Activated naive CD8-positive, alpha-beta T cell treated with anti-CD3 and anti-CD28 coated beads, Interleukin-2, amount 50 U/mL, for 24 hours (primary cell): ENCODE data around the gene KDM6A.
"Not testable (repeated sequence)": the region's sequence is repeated elsewhere in the genome, so short reads cannot be mapped to it uniquely, and the experiment has no call there.

Experiments used
- ATAC-seq: fragments of 150-1000 bp; cut with Tn5 transposase; one replicate; pipeline ENCODE4 v1.10.0; 2021
- DNase-seq: peaks from one replicate; pipeline ENCODE4 v3.0.0; 2021
- H3K27ac Mint-ChIP-seq: one replicate; pipeline ENCODE4 v1.8.0; 2021; ENCODE audit warnings: mild to moderate bottlenecking, mixed read lengths
- H3K27me3 Mint-ChIP-seq: one replicate; pipeline ENCODE4 v1.8.0; 2021; ENCODE audit warnings: mixed read lengths
- H3K36me3 Mint-ChIP-seq: one replicate; pipeline ENCODE4 v1.8.0; 2021; ENCODE audit warnings: low read depth, mixed read lengths
- H3K4me1 Mint-ChIP-seq: one replicate; pipeline ENCODE4 v1.8.0; 2021; ENCODE audit warnings: mixed read lengths
- H3K4me3 Mint-ChIP-seq: one replicate; pipeline ENCODE4 v1.8.0; 2021; ENCODE audit warnings: mild to moderate bottlenecking, moderate library complexity, mixed read lengths
- H3K9me3 Mint-ChIP-seq: one replicate; pipeline ENCODE4 v1.8.0; 2021; ENCODE audit warnings: mixed read lengths

KDM6A gene

DNA sequence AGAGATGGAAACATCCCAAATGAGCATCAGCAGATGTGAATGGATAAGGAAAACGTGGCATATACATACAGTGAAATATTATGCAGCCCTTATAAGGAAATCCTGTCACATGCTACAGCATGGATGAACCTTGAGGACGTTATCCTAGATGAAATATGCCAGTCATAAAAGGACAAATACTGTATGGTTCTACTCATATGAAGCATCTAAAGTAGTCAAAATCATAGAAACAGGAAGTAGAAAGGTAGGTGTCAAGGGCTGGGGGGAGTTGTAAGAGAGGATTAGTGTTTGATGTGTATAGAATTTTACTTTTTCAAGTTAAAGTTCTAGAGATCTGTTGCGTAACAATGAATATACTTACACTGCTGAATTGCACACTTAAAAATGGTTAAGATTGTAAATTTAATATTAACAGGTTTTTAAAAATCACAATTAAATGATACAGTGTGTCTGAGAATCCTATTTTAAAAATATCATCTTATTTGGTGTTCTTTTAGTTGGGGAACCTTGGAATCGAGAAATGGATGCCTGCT lies 58.5 kb downstream of the KDM6A start:
- Mint-ChIP-seq H3K27ac (no peak overlapping the region), H3K4me1 (peaks cover 54% of the 10 kb centered on the region)
- ATAC-seq: no peak

DNA sequence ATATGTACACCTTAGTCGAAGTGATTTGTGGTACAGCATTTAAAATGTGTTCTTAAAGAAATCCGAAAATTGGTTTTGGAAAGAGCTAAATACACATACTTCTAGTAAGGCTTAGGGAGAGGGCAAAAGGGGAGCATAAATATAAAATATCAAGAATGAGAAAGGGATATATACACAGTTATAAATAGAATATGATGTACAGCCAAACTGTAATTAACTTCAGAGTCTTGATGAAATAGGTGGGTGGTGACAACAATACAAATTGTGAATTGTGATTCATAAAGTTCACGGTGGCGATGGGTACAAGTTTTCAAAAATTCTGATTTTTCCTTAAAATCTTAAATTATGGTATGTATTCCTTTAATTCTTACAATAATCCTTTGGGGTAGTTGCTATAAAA lies 62.2 kb downstream of the KDM6A start:
- no peaks in the 10 kb centered on the region for H3K27me3 Mint-ChIP-seq
- ATAC-seq: no peak
- no peak overlapping the region for H3K27ac Mint-ChIP-seq
- no peaks in the 10 kb centered on the region for H3K36me3 Mint-ChIP-seq
- no peak overlapping the region for H3K4me3 Mint-ChIP-seq
- no peaks in the 10 kb centered on the region for H3K9me3 Mint-ChIP-seq
- peaks cover 53% of the 10 kb centered on the region for H3K4me1 Mint-ChIP-seq
- DNase-seq: no peak

More for the DNA sequence above, 58.5 kb downstream of the KDM6A start:
- Mint-ChIP-seq H3K9me3 (no peaks in the 10 kb centered on the region), H3K27me3 (no peaks in the 10 kb centered on the region), H3K36me3 (no peaks in the 10 kb centered on the region), H3K4me3 (no peak overlapping the region)
- DNase-seq: no peak

DNA sequence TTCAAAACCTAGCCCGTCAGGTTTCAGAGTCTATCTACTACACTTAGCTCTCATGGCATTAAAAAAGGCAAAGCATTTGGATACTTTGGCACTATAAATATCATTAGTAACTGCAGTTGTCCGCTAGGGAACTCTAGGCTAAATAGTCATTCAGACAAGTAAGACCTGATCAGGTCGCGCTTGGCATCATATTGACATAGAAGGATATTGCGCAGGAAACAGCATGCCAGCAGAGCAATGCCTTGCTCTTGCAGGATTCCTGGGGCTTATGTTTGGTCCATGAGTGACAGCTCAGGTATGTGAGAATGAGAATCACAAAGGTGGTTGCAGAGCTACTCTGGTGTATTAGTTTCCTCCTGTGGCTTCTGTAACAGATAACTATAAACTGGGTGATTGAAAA lies 62.7 kb downstream of the KDM6A start:
- Mint-ChIP-seq H3K36me3 (no peaks in the 10 kb centered on the region), H3K4me3 (no peak overlapping the region), H3K27ac (no peak overlapping the region), H3K4me1 (peaks cover 53% of the 10 kb centered on the region), H3K9me3 (no peaks in the 10 kb centered on the region), H3K27me3 (no peaks in the 10 kb centered on the region)
- ATAC-seq: no peak
- no peak for DNase-seq

DNA sequence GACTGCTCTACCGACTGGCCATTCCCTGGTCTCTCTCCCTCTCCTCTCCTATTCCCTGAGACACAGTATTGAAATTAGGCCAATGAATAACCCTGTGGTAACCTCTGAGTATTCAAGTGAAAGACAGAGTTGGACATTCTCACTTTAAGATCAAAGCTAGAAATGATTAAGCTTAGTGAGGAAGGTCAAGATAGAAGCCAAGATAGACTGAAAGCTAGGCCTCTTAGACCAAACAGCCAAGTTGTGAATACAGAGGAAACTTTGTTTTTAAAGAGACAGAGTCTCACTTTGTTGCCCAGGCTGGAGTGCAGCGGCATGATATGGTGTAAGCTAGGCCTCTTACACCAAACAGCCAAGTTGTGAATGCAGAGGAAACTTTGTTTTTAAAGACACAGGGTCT lies 64.6 kb downstream of the KDM6A start:
- no peaks in the 10 kb centered on the region for H3K27me3 Mint-ChIP-seq
- H3K9me3 Mint-ChIP-seq: no peaks in the 10 kb centered on the region
- H3K27ac Mint-ChIP-seq: no peak overlapping the region
- no peak overlapping the region for H3K4me3 Mint-ChIP-seq
- H3K4me1 Mint-ChIP-seq: peaks cover 46% of the 10 kb centered on the region
- peaks cover 1% of the 10 kb centered on the region for H3K36me3 Mint-ChIP-seq
- DNase-seq (no peak), ATAC-seq (no peak)

DNA sequence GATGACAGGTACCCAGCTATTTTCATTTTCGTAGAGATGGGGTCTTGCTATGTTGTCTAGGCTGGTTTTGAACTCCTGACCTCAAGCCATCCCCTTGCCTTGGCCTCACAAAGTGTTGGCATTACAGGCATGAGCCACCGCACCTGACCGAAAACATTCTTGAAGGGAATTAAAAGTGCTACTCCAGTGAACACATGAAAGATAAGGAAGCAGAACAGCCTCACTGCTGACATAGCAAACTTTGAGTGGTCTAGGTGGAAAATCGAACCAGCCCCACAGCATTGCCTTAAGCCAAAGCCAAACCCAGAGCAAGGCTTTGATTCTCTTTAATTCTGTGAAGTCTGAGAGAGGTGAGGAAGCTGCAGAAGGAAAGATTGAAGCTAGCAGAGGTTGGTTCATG lies 65.1 kb downstream of the KDM6A start:
- DNase-seq (no peak), ATAC-seq (no peak)
- H3K9me3 Mint-ChIP-seq: no peaks in the 10 kb centered on the region
- H3K27ac Mint-ChIP-seq: no peak overlapping the region
- H3K4me3 Mint-ChIP-seq: no peak overlapping the region
- H3K36me3 Mint-ChIP-seq: peaks cover 1% of the 10 kb centered on the region
- peaks cover 46% of the 10 kb centered on the region for H3K4me1 Mint-ChIP-seq
- H3K27me3 Mint-ChIP-seq: no peaks in the 10 kb centered on the region

DNA sequence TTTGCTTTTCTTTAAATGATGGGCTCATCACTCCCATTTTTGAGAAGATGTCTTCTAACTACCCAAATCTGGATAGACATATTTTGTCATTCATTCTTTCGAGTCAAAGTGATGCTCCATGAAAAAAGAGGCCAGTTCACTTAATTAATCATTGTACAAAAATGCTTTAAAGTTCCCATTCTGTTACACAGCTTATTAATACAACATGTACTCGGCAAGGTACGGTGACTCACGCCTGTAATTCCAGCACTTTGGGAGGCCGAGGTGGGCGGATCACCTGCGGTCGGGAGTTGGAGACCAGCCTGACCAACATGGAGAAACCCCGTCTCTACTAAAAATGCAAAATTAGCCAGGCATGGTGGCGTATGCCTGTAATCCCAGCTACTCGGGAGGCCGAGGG lies 67.6 kb downstream of the KDM6A start:
- Mint-ChIP-seq H3K36me3 (peaks cover 12% of the 10 kb centered on the region), H3K4me1 (peaks cover 35% of the 10 kb centered on the region)
- not testable (repeated sequence) for ATAC-seq, H3K4me3 Mint-ChIP-seq, H3K27me3 Mint-ChIP-seq, DNase-seq, H3K27ac Mint-ChIP-seq, H3K9me3 Mint-ChIP-seq

DNA sequence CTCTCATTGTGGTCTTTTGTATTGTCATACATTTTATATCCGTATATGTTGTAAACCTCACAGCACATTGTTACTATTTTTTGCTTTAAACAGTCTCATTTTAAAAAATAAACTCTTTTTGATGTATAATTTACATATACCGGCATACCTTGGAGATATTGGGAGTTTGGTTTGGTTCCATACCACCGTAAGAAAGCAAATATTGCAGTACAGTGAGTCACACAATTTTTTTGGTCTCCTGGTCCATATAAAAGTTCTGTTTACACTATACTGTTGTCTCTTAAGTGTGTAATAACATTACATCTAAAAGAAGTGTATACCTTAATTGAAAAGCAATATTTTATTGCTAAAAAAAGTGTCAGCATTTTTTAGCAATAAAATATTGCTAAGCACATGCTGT lies 70.0 kb downstream of the KDM6A start:
- no peak overlapping the region for H3K27ac Mint-ChIP-seq
- no peak for ATAC-seq
- no peak for DNase-seq
- peaks cover 12% of the 10 kb centered on the region for H3K36me3 Mint-ChIP-seq
- H3K4me3 Mint-ChIP-seq: no peak overlapping the region
- H3K9me3 Mint-ChIP-seq: no peaks in the 10 kb centered on the region
- H3K27me3 Mint-ChIP-seq: no peaks in the 10 kb centered on the region
- H3K4me1 Mint-ChIP-seq: peaks cover 26% of the 10 kb centered on the region

DNA sequence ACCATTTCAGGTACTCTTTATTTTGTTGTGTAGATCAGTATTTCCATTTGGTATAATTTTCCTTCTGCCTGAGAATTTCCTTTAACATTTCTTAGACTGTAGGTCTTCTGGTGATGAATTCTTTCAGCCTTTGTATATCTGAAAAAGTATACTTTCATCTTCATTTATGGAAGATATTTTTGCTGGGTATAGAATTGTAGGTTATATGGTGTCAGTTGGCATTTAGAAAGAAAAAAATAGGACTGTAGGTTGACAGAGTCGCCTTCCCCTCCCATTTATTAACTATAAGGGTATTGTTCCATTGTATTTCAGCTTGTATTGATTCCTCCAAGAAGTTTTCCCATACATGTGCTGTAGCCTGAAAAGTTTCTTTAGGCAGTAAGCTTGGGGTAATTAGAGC lies 71.9 kb downstream of the KDM6A start:
- no peak for DNase-seq
- ATAC-seq: no peak
- Mint-ChIP-seq H3K9me3 (no peaks in the 10 kb centered on the region), H3K36me3 (peaks cover 12% of the 10 kb centered on the region), H3K27ac (no peak overlapping the region), H3K4me3 (no peak overlapping the region), H3K4me1 (peaks cover 19% of the 10 kb centered on the region), H3K27me3 (no peaks in the 10 kb centered on the region)

DNA sequence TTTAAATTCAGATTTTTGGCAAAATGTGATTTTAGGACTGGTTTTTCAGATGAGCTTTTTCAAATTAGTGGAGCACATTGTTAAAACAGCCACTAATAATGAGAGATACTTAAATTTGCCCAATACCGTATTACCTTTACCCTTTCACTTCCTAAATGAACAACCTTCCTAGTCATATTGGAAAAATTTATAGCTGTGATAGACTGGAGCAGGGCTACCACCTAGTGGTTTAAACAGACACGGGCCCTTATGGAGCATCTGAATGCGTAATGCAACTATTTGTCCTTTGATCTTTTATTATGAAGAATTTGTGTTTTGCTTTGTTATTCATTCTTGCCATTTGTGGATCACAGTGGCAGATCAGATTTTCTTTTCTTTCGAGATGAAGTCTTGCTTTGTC lies 72.7 kb downstream of the KDM6A start:
- ATAC-seq (peak; percentile 28), DNase-seq (no peak)
- Mint-ChIP-seq H3K4me1 (peaks cover 25% of the 10 kb centered on the region), H3K36me3 (peaks cover 12% of the 10 kb centered on the region), H3K27me3 (no peaks in the 10 kb centered on the region), H3K27ac (no peak overlapping the region), H3K4me3 (no peak overlapping the region), H3K9me3 (no peaks in the 10 kb centered on the region)

DNA sequence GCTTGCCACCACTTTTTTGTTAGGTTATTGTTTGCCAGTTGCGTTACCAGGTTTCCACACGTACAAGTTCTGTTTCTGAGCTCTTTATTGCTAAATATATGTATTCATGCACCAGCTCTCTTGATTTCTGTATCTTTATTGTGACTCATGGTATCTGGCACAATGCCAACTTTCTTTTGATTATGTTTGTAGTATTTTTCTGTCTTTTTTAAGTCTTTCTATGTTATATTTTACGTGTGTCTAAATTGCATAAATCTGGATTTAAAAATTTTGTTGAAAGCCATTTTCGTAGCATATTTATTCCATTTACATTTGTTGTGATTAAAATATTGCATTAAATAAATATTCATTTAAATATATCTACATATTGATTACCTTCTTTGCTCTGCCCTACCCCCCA lies 73.8 kb downstream of the KDM6A start:
- no peak overlapping the region for H3K4me3 Mint-ChIP-seq
- peaks cover 30% of the 10 kb centered on the region for H3K4me1 Mint-ChIP-seq
- no peaks in the 10 kb centered on the region for H3K9me3 Mint-ChIP-seq
- no peaks in the 10 kb centered on the region for H3K27me3 Mint-ChIP-seq
- peaks cover 12% of the 10 kb centered on the region for H3K36me3 Mint-ChIP-seq
- H3K27ac Mint-ChIP-seq: no peak overlapping the region
- no peak for DNase-seq
- ATAC-seq: no peak

DNA sequence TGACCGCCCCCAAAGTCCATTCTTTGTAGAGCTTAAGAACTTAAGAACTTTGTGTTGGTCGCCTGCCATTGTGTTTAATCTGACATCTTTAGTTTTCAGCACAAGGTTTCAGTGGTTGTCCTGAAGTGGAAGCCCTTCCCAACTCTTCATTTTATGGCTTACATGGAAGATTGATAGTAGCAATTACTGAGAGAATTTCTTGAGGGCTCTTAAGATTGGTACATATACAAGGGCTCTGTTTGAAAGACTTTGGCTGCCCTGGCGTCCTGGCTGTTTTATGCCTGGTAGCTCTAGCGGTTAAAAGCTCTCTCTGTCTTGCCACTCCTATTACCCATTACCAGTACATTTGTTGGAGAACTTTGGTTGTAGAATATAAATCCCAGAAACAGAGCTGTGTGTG lies 75.0 kb downstream of the KDM6A start:
- peaks cover 36% of the 10 kb centered on the region for H3K4me1 Mint-ChIP-seq

DNA sequence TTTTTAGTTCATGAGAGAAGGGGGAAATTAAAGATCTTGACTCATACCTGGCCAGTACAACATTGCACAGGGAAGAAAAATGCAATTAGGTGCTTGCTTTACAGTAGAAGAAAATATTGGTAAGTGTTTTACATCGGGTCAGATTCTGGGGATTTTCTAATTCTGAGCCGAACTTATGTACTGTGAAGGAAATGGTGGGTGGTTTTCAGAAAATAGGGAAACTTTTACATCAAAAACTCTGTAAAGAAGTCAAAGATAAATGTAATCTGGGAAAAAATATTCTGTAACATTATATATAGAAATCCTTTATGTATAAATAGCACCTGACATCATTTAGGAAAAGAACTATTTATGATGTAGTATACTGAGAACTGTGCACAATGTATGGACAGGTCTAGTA lies 75.4 kb downstream of the KDM6A start:
- peaks cover 10% of the 10 kb centered on the region for H3K36me3 Mint-ChIP-seq
- no peaks in the 10 kb centered on the region for H3K9me3 Mint-ChIP-seq
- no peak for DNase-seq
- peaks cover 38% of the 10 kb centered on the region for H3K4me1 Mint-ChIP-seq
- no peak for ATAC-seq
- H3K27me3 Mint-ChIP-seq: no peaks in the 10 kb centered on the region
- peak overlapping the region; percentile 46 for H3K27ac Mint-ChIP-seq
- no peak overlapping the region for H3K4me3 Mint-ChIP-seq

More for the DNA sequence above, 75.0 kb downstream of the KDM6A start:
- Mint-ChIP-seq H3K9me3 (no peaks in the 10 kb centered on the region), H3K4me3 (no peak overlapping the region), H3K27ac (peak overlapping the region; percentile 46), H3K27me3 (no peaks in the 10 kb centered on the region), H3K36me3 (peaks cover 10% of the 10 kb centered on the region)
- no peak for ATAC-seq
- DNase-seq: no peak

DNA sequence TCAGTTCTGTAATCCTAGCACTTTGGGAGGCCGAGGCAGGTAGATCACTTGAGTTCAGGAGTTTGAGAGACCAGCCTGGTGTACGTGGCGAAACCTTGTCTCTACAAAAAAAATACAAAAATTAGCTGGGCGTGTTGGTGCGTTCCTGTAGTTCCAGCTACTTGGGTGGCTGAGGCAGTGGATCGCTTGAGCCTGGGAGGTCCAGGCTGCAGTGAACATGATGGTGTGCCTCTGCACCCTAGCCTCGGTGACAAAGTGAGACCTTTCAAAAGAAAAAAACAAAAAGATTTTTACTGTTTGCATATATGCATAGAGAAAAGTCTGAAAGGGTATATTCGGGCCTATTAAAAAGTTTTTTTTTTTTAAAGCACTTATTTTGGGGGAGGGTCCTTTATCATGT lies 76.1 kb downstream of the KDM6A start:
- ATAC-seq (no peak), DNase-seq (no peak)
- H3K4me1 Mint-ChIP-seq: peaks cover 42% of the 10 kb centered on the region
- H3K27ac Mint-ChIP-seq: no peak overlapping the region
- H3K27me3 Mint-ChIP-seq: no peaks in the 10 kb centered on the region
- H3K36me3 Mint-ChIP-seq: peaks cover 10% of the 10 kb centered on the region
- no peaks in the 10 kb centered on the region for H3K9me3 Mint-ChIP-seq
- no peak overlapping the region for H3K4me3 Mint-ChIP-seq

DNA sequence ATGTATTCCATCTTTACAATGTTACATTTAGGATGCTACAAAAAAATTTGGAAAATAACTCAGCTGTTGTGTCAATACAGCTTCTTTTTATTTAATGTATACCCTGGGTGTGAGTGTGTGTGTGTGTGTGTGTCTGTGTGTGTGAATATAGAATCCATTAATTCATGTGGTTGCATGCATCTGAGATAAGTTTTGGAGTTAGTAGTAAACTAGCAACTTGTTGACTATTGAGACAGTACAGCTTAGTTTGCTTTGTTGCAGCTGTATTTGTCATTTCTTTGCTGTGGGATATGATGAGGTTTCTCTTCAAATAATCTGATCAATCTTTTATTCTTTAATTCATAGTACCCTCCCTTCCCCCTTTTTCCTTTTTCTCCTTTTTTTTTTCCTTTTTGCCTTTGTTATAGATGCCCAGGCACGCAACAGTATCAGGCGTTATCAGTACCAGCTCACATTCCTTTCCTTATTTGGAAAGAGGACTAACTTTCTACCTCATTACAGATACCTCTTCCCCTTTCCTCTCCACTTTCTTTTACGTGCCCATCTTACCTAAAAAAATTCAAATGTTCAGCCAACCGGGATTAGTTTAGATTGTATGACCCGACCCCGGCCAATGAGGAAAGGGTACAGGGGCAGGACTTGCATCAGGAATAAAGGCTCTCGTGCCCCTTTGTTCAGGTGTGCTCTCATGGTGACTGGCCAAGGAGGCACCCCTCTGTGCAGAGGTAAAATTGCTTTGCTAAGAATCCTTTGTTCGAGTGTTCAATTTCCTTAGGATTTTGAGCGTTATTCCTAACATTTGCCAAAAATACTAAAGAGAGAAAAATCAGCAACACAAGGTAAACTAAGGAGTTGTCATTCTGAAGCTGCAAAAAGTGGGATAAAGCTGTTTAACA lies 77.7 kb downstream of the KDM6A start:
- ATAC-seq, H3K27ac Mint-ChIP-seq, DNase-seq, H3K9me3 Mint-ChIP-seq, H3K4me3 Mint-ChIP-seq, H3K36me3 Mint-ChIP-seq, H3K27me3 Mint-ChIP-seq: not testable (repeated sequence)
- H3K4me1 Mint-ChIP-seq: peaks cover 48% of the 10 kb centered on the region

DNA sequence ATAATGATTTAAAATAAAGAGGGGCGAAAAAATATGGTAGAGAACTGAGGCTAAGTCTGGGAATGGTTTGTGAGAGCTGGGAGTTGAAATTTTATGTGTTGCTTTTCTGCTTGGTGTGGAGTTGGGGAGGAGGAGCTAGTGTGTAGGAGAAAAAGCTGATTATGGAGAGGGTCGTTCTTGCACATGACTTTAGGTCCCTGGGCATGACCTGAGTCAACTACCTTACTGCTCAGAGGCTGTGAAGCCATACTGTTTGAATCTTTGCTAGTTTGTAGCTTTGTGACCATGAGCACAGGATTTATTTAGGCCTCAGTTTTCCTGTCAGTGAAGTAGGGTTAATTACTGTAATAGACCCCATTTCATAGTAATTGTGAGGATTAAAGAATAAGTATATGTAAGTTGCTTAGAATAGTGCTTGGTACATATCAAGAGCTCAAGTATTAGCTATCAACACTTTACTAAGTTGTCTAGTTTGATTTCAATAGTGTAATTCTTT lies 78.6 kb downstream of the KDM6A start:
- no peak for ATAC-seq
- Mint-ChIP-seq H3K27me3 (no peaks in the 10 kb centered on the region), H3K27ac (peak overlapping the region; percentile 74), H3K36me3 (no peaks in the 10 kb centered on the region), H3K4me1 (peaks cover 45% of the 10 kb centered on the region), H3K9me3 (no peaks in the 10 kb centered on the region), H3K4me3 (no peak overlapping the region)
- DNase-seq: no peak
